ENCODE results near the gene EFHC1.

The EFHC1 gene

GRCh38 chr6:52489881-52490280 lies 69.7 kb downstream of the EFHC1 start:
- no peak for TF ChIP-seq CTCF (conservative IDR thresholded peaks at IDR 0.05)
- TF ChIP-seq ZFX (IDR thresholded peaks at IDR 0.05): no peak
- no peak overlapping the region for H3K27ac ChIP-seq

DNA sequence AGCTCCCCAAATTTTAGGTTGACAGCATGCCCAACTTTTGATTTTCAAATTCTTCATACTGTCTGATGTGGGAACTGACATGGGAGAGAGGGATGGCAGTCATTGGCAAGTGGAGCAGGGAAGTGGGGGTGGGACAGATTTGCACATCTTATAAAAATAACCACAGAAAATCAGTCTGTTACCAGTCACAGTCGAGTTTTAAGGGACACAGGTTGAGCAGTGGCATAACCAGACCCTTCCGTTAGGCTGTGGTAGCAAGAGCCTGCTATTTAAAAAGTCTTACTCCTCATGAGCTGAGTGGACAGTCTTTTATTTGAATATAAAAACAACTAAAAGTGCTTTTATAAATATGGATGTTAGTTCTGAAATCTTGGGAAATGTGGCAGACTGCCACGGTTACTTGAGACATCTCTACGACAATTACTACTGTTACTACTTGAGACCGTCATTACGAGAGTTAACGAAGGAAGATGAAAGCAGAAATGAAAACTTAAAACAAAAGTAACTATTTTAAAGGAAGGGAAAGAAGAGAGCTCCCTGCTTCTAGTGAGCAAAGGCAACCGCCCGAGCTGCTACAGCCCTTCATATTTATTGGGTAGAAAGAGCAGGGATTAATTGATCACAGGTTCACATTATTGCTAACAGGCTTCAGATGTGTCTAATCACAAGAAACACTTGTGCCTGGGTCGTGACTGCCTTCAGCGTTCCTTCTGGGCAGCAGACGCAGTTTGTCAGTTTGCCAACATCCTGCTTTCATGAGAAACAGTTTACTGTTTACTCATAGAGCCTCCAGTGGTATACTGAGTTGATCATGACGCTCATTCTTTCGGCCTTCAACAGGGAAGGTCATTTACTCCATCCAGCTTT lies 71.3 kb downstream of the EFHC1 start:
- no peak overlapping the region for H3K27ac ChIP-seq
- no peak for TF ChIP-seq CTCF (conservative IDR thresholded peaks at IDR 0.05)
- no peak for TF ChIP-seq ZFX (IDR thresholded peaks at IDR 0.05)

GRCh38 chr6:52493669-52494068 lies 73.5 kb downstream of the EFHC1 start:
- H3K27ac ChIP-seq: no peak overlapping the region
- no peak for TF ChIP-seq CTCF (conservative IDR thresholded peaks at IDR 0.05)
- no peak for TF ChIP-seq ZFX (IDR thresholded peaks at IDR 0.05)

DNA sequence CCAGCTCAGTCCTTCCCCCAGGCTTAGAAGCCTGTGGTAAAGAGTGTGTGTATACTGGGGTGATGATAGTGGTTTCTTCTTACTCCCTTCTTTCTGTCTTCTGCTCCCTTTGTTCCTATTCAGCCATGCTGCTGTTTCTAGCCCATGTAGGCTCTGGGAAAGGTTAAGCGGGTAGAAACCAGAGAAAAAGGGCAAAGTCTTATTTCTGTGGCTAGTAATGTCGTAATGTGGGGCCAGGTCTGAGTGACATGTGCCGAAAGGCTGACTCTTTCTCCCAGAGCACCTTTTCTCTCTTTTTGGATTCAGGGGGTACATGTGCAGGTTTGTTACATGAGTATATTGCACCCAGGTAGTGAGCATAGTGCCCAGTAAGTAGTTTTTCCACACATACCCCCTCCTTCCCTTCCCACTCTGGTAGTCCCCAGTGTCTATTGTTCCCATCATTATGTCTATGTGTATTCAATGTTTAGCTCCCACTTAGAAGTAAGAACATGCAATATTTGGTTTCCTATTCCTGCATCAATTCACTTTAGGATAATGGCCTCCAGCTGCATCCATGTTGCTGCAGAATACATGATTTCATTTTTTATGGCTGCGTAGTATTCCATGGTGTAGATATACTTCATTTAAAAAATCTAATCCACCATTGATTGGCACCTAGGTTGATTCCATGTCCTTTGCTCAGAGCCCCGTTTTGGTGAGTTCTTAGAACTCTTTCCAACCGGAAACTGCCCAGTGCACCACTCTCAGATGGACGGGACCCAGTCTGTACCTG lies 74.3 kb downstream of the EFHC1 start:
- H3K27ac ChIP-seq: no peak overlapping the region
- TF ChIP-seq ZFX (IDR thresholded peaks at IDR 0.05): no peak
- no peak for TF ChIP-seq CTCF (conservative IDR thresholded peaks at IDR 0.05)

GRCh38 chr6:52495922-52496321 lies 75.8 kb downstream of the EFHC1 start:
- no peak overlapping the region for H3K27ac ChIP-seq
- TF ChIP-seq CTCF (conservative IDR thresholded peaks at IDR 0.05) (no peak), ZFX (IDR thresholded peaks at IDR 0.05) (no peak)

DNA sequence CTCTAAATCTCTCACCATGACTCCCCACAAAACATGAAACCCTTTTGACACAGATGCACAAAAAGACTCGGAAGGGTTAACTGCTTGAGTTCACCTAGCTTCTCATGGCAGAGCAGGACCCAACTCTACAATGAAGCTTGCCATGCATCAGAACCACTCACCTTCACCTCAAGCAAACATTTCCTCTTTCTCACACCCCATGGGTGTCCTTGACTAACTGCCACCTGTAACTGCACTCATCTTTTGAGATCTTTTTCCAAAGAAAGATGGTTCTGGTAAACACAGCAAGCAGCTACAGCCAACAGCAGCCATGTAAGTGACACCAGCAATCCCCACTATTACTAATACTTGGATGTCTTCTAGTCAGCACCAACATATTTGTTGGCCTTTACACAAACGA lies 76.5 kb downstream of the EFHC1 start:
- no peak overlapping the region for H3K27ac ChIP-seq
- TF ChIP-seq ZFX (IDR thresholded peaks at IDR 0.05): no peak
- TF ChIP-seq CTCF (conservative IDR thresholded peaks at IDR 0.05): no peak
